Left ventricle myocardium inferior (tissue), 1 donor: Measurements from ENCODE around the gene DHX36. TPM values are rescaled to one million over a fixed set of nuclear protein-coding genes. Genes with fewer than 3 reads are reported as not detected.

Experiments used
- DNase-seq: peaks from one replicate; pipeline ENCODE4 v3.0.0-alpha.2; 2020
- H3K27ac ChIP-seq: fragments of 200-600 bp; replicated peaks from 2 replicates; pipeline ENCODE4 v1.8.0; 2021
- H3K27me3 ChIP-seq: fragments of 200-600 bp; 2 replicates; pipeline ENCODE4 v1.8.0; 2021; ENCODE audit warnings: low read depth
- H3K36me3 ChIP-seq: fragments of 200-600 bp; 2 replicates; pipeline ENCODE4 v1.8.0; 2021
- H3K4me1 ChIP-seq: fragments of 200-600 bp; 2 replicates; pipeline ENCODE4 v1.8.0; 2021
- H3K4me3 ChIP-seq: fragments of 200-600 bp; 2 replicates; pipeline ENCODE4 v1.8.0; 2021; ENCODE audit warnings: mild to moderate bottlenecking, moderate library complexity
- H3K9me3 ChIP-seq: fragments of 200-600 bp; replicated peaks from 2 replicates; pipeline ENCODE4 v1.8.0; 2021
- intact Hi-C: fragments of 100-400 bp; cut with micrococcal nuclease; formaldehyde crosslinking; loops from one replicate; pipeline ENCODE4 v1.11.0; 2022
- total RNA-seq: library from RNA; stranded (reverse); fragmentation: NEBNext Ultra II Directional; extraction: Animal tissue kit (Norgen Biotek cat#: 25700); gene quantifications from one replicate; pipeline ENCODE4 v1.2.1, GENCODE V29; 2021
- TF ChIP-seq, protein P1 (sequence below): fragments of 200-600 bp; IDR thresholded peaks from 2 replicates; pipeline ENCODE4 v1.8.0; 2021; ENCODE audit warnings: antibody characterized with exemption, mild to moderate bottlenecking, borderline replicate concordance
- donor health status: DM: no; HTN: yes; CAD: no; lungs with severe emphysema.

The DHX36 gene
- total RNA-seq, 1 donor from 2014 or later = 31.9 TPM

DNA sequence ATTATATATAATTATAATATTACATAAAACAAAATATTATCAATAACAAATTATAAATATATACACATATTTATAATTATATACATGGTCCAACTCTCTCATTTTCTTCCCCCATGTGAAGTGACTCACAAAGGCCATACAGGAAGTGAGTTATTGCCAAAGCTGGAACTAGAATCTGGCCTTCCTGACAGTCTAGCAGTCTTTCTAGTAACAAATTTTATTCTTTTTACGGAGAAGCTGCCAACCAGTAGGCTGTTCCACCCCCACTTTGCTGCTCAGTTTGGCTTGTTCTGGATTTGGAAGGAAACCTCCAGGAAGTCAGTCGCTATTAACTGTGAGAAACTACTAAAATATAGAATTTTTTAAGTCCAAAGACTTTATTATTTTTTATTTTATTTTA lies 79.6 kb downstream of the DHX36 start:
- intact Hi-C loops = no loop called here
- H3K27me3 ChIP-seq = no peaks in the 10 kb centered on the region
- H3K36me3 ChIP-seq = no peaks in the 10 kb centered on the region
- H3K4me1 ChIP-seq = peaks cover 13% of the 10 kb centered on the region
- no peak for DNase-seq
- H3K4me3 ChIP-seq = no peak overlapping the region
- TF ChIP-seq, protein P1, sequence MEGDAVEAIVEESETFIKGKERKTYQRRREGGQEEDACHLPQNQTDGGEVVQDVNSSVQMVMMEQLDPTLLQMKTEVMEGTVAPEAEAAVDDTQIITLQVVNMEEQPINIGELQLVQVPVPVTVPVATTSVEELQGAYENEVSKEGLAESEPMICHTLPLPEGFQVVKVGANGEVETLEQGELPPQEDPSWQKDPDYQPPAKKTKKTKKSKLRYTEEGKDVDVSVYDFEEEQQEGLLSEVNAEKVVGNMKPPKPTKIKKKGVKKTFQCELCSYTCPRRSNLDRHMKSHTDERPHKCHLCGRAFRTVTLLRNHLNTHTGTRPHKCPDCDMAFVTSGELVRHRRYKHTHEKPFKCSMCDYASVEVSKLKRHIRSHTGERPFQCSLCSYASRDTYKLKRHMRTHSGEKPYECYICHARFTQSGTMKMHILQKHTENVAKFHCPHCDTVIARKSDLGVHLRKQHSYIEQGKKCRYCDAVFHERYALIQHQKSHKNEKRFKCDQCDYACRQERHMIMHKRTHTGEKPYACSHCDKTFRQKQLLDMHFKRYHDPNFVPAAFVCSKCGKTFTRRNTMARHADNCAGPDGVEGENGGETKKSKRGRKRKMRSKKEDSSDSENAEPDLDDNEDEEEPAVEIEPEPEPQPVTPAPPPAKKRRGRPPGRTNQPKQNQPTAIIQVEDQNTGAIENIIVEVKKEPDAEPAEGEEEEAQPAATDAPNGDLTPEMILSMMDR = no peak
- H3K9me3 ChIP-seq = no peaks in the 10 kb centered on the region
- peak overlapping the region; percentile 66 for H3K27ac ChIP-seq

DNA sequence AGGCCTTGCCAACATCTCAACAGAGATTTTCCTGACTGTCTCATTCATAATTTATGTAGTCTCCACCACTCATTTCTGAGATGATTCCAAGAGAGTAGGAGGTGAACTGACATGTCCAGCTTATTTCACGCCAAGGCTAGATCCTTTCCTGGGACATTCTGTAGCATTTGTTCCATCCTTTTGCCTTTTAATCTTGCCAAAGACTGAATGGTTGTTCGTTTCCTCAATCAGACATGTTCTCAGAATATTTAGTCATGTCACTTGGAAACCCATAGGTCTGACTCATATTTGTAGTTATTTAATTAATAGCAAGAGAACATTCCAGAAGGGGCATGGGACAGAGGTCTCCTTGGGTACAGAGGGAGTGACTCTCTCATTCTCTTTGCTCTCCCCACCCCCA lies 80.9 kb downstream of the DHX36 start:
- intact Hi-C loops = no loop called here
- TF ChIP-seq, protein P1 = no peak
- peak overlapping the region; percentile 66 for H3K27ac ChIP-seq

GRCh38 chr3:154242766-154243165 lies 81.5 kb downstream of the DHX36 start:
- TF ChIP-seq, protein P1 = no peak
- Histone ChIP-seq H3K36me3 (no peaks in the 10 kb centered on the region), H3K4me3 (no peak overlapping the region), H3K27me3 (no peaks in the 10 kb centered on the region), H3K9me3 (no peaks in the 10 kb centered on the region), H3K4me1 (peaks cover 13% of the 10 kb centered on the region), H3K27ac (peak overlapping the region; percentile 66)
- DNase-seq = no peak
- intact Hi-C loops = no loop called here

More for the DNA sequence above, 80.9 kb downstream of the DHX36 start:
- H3K9me3 ChIP-seq = no peaks in the 10 kb centered on the region
- no peaks in the 10 kb centered on the region for H3K36me3 ChIP-seq
- no peaks in the 10 kb centered on the region for H3K27me3 ChIP-seq
- H3K4me1 ChIP-seq = peaks cover 13% of the 10 kb centered on the region
- H3K4me3 ChIP-seq = no peak overlapping the region
- no peak for DNase-seq

DNA sequence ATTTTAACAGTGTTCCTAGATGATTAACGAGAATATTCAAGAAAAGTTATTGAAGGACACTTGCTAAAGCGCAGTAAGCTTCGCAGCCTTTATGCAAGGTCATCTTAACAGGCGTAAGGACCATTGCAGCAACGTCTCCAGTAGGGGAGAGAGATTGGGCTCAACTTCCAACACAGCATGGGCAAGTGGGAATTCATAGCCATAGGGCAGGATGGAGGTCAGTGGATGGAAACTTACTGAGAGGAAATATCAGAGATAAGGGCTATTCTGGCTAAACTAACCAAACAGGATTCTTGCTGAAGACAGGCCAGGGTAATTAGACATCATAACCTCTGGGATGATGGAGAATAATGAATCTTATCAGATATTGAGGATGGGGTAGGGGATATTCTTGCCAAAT lies 82.8 kb downstream of the DHX36 start:
- Histone ChIP-seq H3K4me1 (peaks cover 13% of the 10 kb centered on the region), H3K27ac (no peak overlapping the region), H3K27me3 (no peaks in the 10 kb centered on the region), H3K36me3 (no peaks in the 10 kb centered on the region), H3K4me3 (no peak overlapping the region), H3K9me3 (no peaks in the 10 kb centered on the region)
- intact Hi-C loops = no loop called here
- no peak for DNase-seq
- TF ChIP-seq, protein P1 = no peak

DNA sequence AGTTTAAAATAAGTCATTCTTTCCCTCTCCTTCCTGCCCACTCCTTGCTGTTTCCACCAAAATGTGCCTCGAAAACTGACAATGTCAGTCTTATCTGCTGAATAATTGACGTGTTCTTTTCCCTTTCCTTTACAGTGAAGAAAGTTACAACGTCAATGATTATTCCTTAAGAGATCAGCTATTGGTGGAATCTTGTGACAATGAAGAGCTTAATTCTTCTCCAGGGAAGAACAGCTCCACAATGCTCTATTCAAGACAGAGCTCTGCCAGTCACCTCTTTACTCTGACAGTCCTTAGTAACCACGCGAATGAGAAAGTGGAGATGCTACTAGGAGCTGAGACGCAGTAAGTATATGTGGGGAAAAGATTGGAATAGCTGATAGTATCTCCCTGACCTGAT lies 84.1 kb downstream of the DHX36 start:
- Histone ChIP-seq H3K4me3 (no peak overlapping the region), H3K27ac (no peak overlapping the region), H3K36me3 (no peaks in the 10 kb centered on the region), H3K4me1 (peaks cover 10% of the 10 kb centered on the region), H3K27me3 (no peaks in the 10 kb centered on the region), H3K9me3 (no peaks in the 10 kb centered on the region)
- DNase-seq = no peak
- TF ChIP-seq, protein P1 = no peak
- intact Hi-C loops = no loop called here

- H3K4me1 ChIP-seq = no peaks in the 10 kb centered on the region
- intact Hi-C loops = no loop called here
- peak overlapping the region; percentile 21 for H3K27ac ChIP-seq
- TF ChIP-seq, protein P1 = no peak
- DNase-seq = no peak
- no peak overlapping the region for H3K4me3 ChIP-seq
- no peaks in the 10 kb centered on the region for H3K9me3 ChIP-seq
- H3K36me3 ChIP-seq = no peaks in the 10 kb centered on the region
- H3K27me3 ChIP-seq = no peaks in the 10 kb centered on the region
Observed at GRCh38 chr3:154236331-154236730, 88.0 kb downstream of the DHX36 start.
